Measurements from ENCODE around the gene SLC25A30.

The SLC25A30 gene

GRCh38 chr13:45439781-45440462 lies 21.7 kb upstream of the SLC25A30 start:
- H3K9me3 ChIP-seq (ENCODE audit: insufficient read depth, low read depth, low read length) = no peaks in the 10 kb centered on the region
- no peak overlapping the region for H3K4me3 ChIP-seq (ENCODE audit: low read depth, low read length)
- no peak overlapping the region for H3K18ac ChIP-seq (ENCODE audit: low read length)
- no peak overlapping the region for H3K27ac ChIP-seq (ENCODE audit: low read depth, low read length)
- no peak overlapping the region for H2BK12ac ChIP-seq (ENCODE audit: low read length)
- no peak overlapping the region for H3K23ac ChIP-seq (ENCODE audit: low read length)
- H3K27me3 ChIP-seq (ENCODE audit: insufficient read depth, low read length) = no peaks in the 10 kb centered on the region
- WGBS (ENCODE audit: extremely low coverage, insufficient coverage, insufficient read length) = no CpG with 5 or more reads among the region's 3 CpGs
- peaks cover 0 to 3% of the 10 kb centered on the region in 2 experiments for H3K4me1 ChIP-seq (ENCODE audit: control insufficient read depth in 1 of 2, insufficient read depth in 2 of 2, low read length in 2 of 2)
- no peaks in the 10 kb centered on the region for H3K79me2 ChIP-seq (ENCODE audit: control insufficient read depth, insufficient read depth, low read length, poor library complexity)
- H2AK5ac ChIP-seq (ENCODE audit: low read length) = no peak overlapping the region
- H2AFZ ChIP-seq (ENCODE audit: insufficient read depth, low read length, poor library complexity) = no peak overlapping the region
- H4K8ac ChIP-seq (ENCODE audit: low read depth, low read length) = no peak overlapping the region
- H3K4ac ChIP-seq (ENCODE audit: low read depth, low read length) = no peak overlapping the region
- H4K12ac ChIP-seq (ENCODE audit: low read depth, low read length) = no peak overlapping the region
- no peaks in the 10 kb centered on the region for H3K36me3 ChIP-seq (ENCODE audit: control insufficient read depth in 1 of 2, insufficient read depth in 2 of 2, low read length in 2 of 2)
- no peak overlapping the region for H3K14ac ChIP-seq (ENCODE audit: low read length)
- DNase-seq = no peak
- H2BK5ac ChIP-seq (ENCODE audit: low read depth, low read length, poor library complexity) = no peak overlapping the region
- H3K79me1 ChIP-seq (ENCODE audit: low read length) = no peaks in the 10 kb centered on the region
- H3K9ac ChIP-seq (ENCODE audit: low read length) = no peak overlapping the region
- no peak overlapping the region for H3K4me2 ChIP-seq (ENCODE audit: low read length)
- no peak overlapping the region for H4K91ac ChIP-seq (ENCODE audit: low read depth, low read length)
- no peak overlapping the region for H2BK120ac ChIP-seq (ENCODE audit: insufficient read depth, low read length, poor library complexity)

DNA sequence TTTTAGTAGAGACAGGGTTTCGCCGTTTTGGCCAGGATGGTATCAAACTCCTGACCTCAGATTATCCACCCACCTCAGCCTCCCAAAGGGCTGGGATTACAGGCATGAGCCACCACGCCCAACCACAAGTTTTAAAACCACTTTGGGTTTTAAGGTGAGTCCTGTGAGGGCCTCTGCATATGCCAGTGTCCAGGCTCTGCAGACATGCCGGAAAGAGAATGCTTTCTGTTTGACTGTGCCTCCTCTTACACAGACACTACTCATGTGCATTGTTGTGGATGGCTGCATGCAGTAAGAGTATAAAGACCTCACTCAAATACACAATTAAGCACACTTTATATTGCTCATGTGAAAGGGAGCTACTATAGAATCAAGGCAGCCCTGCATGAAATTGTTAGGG lies 20.8 kb upstream of the SLC25A30 start:
- Histone ChIP-seq H3K79me2 (ENCODE audit: control insufficient read depth, insufficient read depth, low read length, poor library complexity) (no peaks in the 10 kb centered on the region), H3K36me3 (ENCODE audit: control insufficient read depth in 1 of 2, insufficient read depth in 2 of 2, low read length in 2 of 2) (no peaks in the 10 kb centered on the region), H4K12ac (ENCODE audit: low read depth, low read length) (no peak overlapping the region), H3K23ac (ENCODE audit: low read length) (no peak overlapping the region), H3K4ac (ENCODE audit: low read depth, low read length) (no peak overlapping the region), H3K9ac (ENCODE audit: low read length) (no peak overlapping the region), H3K4me3 (ENCODE audit: low read depth, low read length) (no peak overlapping the region), H2BK120ac (ENCODE audit: insufficient read depth, low read length, poor library complexity) (no peak overlapping the region), H2BK5ac (ENCODE audit: low read depth, low read length, poor library complexity) (no peak overlapping the region), H4K8ac (ENCODE audit: low read depth, low read length) (no peak overlapping the region), H3K9me3 (ENCODE audit: insufficient read depth, low read depth, low read length) (no peaks in the 10 kb centered on the region), H3K18ac (ENCODE audit: low read length) (no peak overlapping the region), H3K4me1 (ENCODE audit: control insufficient read depth in 1 of 2, insufficient read depth in 2 of 2, low read length in 2 of 2) (peaks cover 0 to 3% of the 10 kb centered on the region in 2 experiments), H2AFZ (ENCODE audit: insufficient read depth, low read length, poor library complexity) (no peak overlapping the region), H2BK12ac (ENCODE audit: low read length) (no peak overlapping the region), H2AK5ac (ENCODE audit: low read length) (no peak overlapping the region), H3K14ac (ENCODE audit: low read length) (no peak overlapping the region), H3K4me2 (ENCODE audit: low read length) (no peak overlapping the region), H3K79me1 (ENCODE audit: low read length) (no peaks in the 10 kb centered on the region), H4K91ac (ENCODE audit: low read depth, low read length) (no peak overlapping the region), H3K27me3 (ENCODE audit: insufficient read depth, low read length) (no peaks in the 10 kb centered on the region), H3K27ac (ENCODE audit: low read depth, low read length) (no peak overlapping the region)
- WGBS (ENCODE audit: extremely low coverage, insufficient coverage, insufficient read length) = no CpG with 5 or more reads among the region's 4 CpGs
- no peak for DNase-seq

DNA sequence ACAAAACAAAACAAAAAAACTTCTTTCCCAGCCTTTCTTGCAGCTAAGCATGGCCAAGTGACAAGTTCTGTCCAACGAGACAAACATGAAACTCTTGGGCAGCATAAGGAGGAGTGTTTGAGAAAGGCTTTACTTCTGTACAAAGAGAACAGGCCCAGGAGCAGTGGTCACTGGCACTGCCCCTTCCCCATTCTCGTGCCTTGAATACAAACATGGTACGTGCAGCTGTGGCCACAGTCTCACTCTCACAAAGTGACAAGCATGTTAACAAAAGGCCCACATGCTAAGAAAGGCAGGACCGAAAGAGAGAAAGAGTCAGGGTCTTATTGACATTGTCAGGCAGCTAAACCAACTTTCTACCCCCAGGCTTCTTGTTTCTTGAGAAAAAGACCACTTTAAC lies 19.8 kb upstream of the SLC25A30 start:
- Histone ChIP-seq H3K23ac (ENCODE audit: low read length) (no peak overlapping the region), H4K8ac (ENCODE audit: low read depth, low read length) (no peak overlapping the region), H3K4me3 (ENCODE audit: low read depth, low read length) (no peak overlapping the region), H3K18ac (ENCODE audit: low read length) (no peak overlapping the region), H2AFZ (ENCODE audit: insufficient read depth, low read length, poor library complexity) (no peak overlapping the region), H3K4me1 (ENCODE audit: control insufficient read depth in 1 of 2, insufficient read depth in 2 of 2, low read length in 2 of 2) (peaks cover 0 to 3% of the 10 kb centered on the region in 2 experiments), H2AK5ac (ENCODE audit: low read length) (no peak overlapping the region), H3K9me3 (ENCODE audit: insufficient read depth, low read depth, low read length) (no peaks in the 10 kb centered on the region), H3K27ac (ENCODE audit: low read depth, low read length) (no peak overlapping the region), H3K79me2 (ENCODE audit: control insufficient read depth, insufficient read depth, low read length, poor library complexity) (no peaks in the 10 kb centered on the region), H3K27me3 (ENCODE audit: insufficient read depth, low read length) (no peaks in the 10 kb centered on the region), H4K91ac (ENCODE audit: low read depth, low read length) (no peak overlapping the region), H3K79me1 (ENCODE audit: low read length) (no peaks in the 10 kb centered on the region), H2BK120ac (ENCODE audit: insufficient read depth, low read length, poor library complexity) (no peak overlapping the region), H2BK5ac (ENCODE audit: low read depth, low read length, poor library complexity) (no peak overlapping the region), H3K36me3 (ENCODE audit: control insufficient read depth in 1 of 2, insufficient read depth in 2 of 2, low read length in 2 of 2) (no peaks in the 10 kb centered on the region), H3K4ac (ENCODE audit: low read depth, low read length) (no peak overlapping the region), H4K12ac (ENCODE audit: low read depth, low read length) (no peak overlapping the region), H3K9ac (ENCODE audit: low read length) (no peak overlapping the region), H3K14ac (ENCODE audit: low read length) (no peak overlapping the region), H3K4me2 (ENCODE audit: low read length) (no peak overlapping the region), H2BK12ac (ENCODE audit: low read length) (no peak overlapping the region)
- WGBS (ENCODE audit: extremely low coverage, insufficient coverage, insufficient read length) = no CpG with 5 or more reads among the region's 4 CpGs
- DNase-seq = no peak

DNA sequence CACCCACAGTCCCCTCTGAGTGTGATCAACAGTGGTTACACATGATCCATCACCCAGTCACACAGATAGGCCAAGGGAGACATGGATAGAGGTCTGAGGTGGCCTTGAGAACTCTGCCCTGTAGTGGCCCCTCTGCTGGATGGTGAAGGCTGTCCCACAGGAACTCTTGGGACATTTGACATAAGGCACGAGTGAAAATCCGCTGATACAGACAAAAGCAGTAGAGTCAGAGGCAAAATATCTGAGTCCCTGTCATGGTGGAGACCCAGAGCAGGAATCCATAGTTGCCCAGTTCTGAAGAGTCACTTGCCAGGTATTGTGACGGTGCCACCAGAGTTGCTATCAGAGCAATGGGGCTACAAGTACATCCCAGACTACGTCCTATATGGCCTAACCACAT lies 18.8 kb upstream of the SLC25A30 start:
- Histone ChIP-seq H3K23ac (ENCODE audit: low read length) (no peak overlapping the region), H2AK5ac (ENCODE audit: low read length) (no peak overlapping the region), H4K91ac (ENCODE audit: low read depth, low read length) (no peak overlapping the region), H2AFZ (ENCODE audit: insufficient read depth, low read length, poor library complexity) (no peak overlapping the region), H3K4ac (ENCODE audit: low read depth, low read length) (no peak overlapping the region), H3K9me3 (ENCODE audit: insufficient read depth, low read depth, low read length) (no peaks in the 10 kb centered on the region), H4K8ac (ENCODE audit: low read depth, low read length) (no peak overlapping the region), H2BK12ac (ENCODE audit: low read length) (no peak overlapping the region), H2BK5ac (ENCODE audit: low read depth, low read length, poor library complexity) (no peak overlapping the region), H3K18ac (ENCODE audit: low read length) (no peak overlapping the region), H3K36me3 (ENCODE audit: control insufficient read depth in 1 of 2, insufficient read depth in 2 of 2, low read length in 2 of 2) (no peaks in the 10 kb centered on the region), H3K9ac (ENCODE audit: low read length) (no peak overlapping the region), H3K27me3 (ENCODE audit: insufficient read depth, low read length) (no peaks in the 10 kb centered on the region), H4K12ac (ENCODE audit: low read depth, low read length) (no peak overlapping the region), H3K4me3 (ENCODE audit: low read depth, low read length) (no peak overlapping the region), H3K14ac (ENCODE audit: low read length) (no peak overlapping the region), H3K79me2 (ENCODE audit: control insufficient read depth, insufficient read depth, low read length, poor library complexity) (no peaks in the 10 kb centered on the region), H3K27ac (ENCODE audit: low read depth, low read length) (no peak overlapping the region), H2BK120ac (ENCODE audit: insufficient read depth, low read length, poor library complexity) (no peak overlapping the region), H3K4me2 (ENCODE audit: low read length) (no peak overlapping the region), H3K4me1 (ENCODE audit: control insufficient read depth in 1 of 2, insufficient read depth in 2 of 2, low read length in 2 of 2) (peaks cover 0 to 3% of the 10 kb centered on the region in 2 experiments), H3K79me1 (ENCODE audit: low read length) (no peaks in the 10 kb centered on the region)
- no peak for DNase-seq
- no CpG with 5 or more reads among the region's 4 CpGs for WGBS (ENCODE audit: extremely low coverage, insufficient coverage, insufficient read length)

All from trophoblast cell (in vitro differentiated cells and primary cell).